GM12892 (cell line): Measurements from ENCODE around the gene C4B.

Experiments used
- POLR2A ChIP-seq: IDR thresholded peaks from 2 replicates; pipeline ENCODE4 v1.6.1; 2011; ENCODE audit warnings: low read depth, low read length, control low read depth
- POLR2AphosphoS5 ChIP-seq: IDR thresholded peaks from 2 replicates; pipeline ENCODE4 v1.6.1; 2011; ENCODE audit warnings: low read depth, low read length, control low read depth

DNA sequence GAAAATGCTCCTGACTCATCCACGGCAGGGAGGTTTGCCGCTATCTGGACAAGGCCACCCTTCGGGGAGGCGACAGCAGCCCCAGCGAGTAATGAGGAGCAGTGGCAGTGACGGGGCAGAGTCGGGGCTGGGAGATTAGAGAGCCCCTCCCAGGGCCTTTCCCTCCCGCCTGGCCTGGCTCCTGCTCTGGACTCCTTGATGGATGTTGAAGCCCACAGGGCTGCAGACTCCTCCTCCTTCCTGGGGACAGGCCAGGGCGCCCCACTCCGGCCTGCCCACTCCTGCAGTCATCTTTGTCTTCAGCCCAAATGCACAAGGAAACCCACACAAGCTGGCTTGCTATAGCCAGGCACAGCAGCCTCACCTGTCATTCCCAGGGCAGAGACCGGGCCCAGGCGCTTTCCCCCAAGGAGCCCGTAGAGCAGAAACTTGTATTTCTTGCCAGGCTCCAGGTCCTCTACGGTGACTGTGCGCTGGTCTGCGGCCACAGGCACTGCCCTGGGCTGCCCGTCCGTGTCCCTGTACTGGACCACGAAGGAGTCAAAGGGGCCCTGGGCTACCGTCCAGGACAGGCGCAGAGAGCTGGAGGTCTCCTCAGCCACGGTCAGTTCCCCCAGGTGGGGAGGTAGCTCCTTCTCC is 31.3 kb downstream of the C4B start:
- no peak for TF ChIP-seq POLR2AphosphoS5
- no peak for TF ChIP-seq POLR2A
